Measurements from ENCODE around the gene ZNF625.

The ZNF625 gene

GRCh38 chr19:12156223-12157058 lies at the start of gene ZNF625:
ZNF625 (minus strand) TSS chr19:12156734; CDS start chr19:12156558, 176 bp downstream.
- DNase-seq (ENCODE audit: low read depth) = peak; percentile 66

- DNase-seq (ENCODE audit: low read depth) = no peak
These were observed 48.8 kb upstream of the ZNF625 start for GRCh38 chr19:12205296-12205695.

GRCh38 chr19:12202250-12202649 lies 45.7 kb upstream of the ZNF625 start:
- DNase-seq (ENCODE audit: low read depth) = peak; percentile 3

- no peak for DNase-seq (ENCODE audit: low read depth)
These were observed 43.4 kb upstream of the ZNF625 start for GRCh38 chr19:12199757-12200419.

GRCh38 chr19:12198136-12198535 lies 41.6 kb upstream of the ZNF625 start:
- DNase-seq (ENCODE audit: low read depth) = no peak

GRCh38 chr19:12194827-12195731 lies 38.5 kb upstream of the ZNF625 start:
- peak; percentile 34 for DNase-seq (ENCODE audit: low read depth)

- no peak for DNase-seq (ENCODE audit: low read depth)
These were observed 31.1 kb upstream of the ZNF625 start for GRCh38 chr19:12187625-12188024.

- DNase-seq (ENCODE audit: low read depth) = no peak
These were observed 23.8 kb upstream of the ZNF625 start for GRCh38 chr19:12180377-12180776.

GRCh38 chr19:12166626-12167025 lies 10.1 kb upstream of the ZNF625 start:
- DNase-seq (ENCODE audit: low read depth) = no peak

GRCh38 chr19:12163826-12164225 lies 7.3 kb upstream of the ZNF625 start:
- peak; percentile 36 for DNase-seq (ENCODE audit: low read depth)

GRCh38 chr19:12162882-12163806 lies 6.6 kb upstream of the ZNF625 start, which contains the start of gene ZNF136:
ZNF136 (plus strand) TSS chr19:12163096; CDS start chr19:12163204, 108 bp downstream.
- DNase-seq (ENCODE audit: low read depth) = peak; percentile 95

- no peak for DNase-seq (ENCODE audit: low read depth)
These were observed 6.0 kb upstream of the ZNF625 start for GRCh38 chr19:12162513-12162881.

GRCh38 chr19:12159773-12160414 lies 3.4 kb upstream of the ZNF625 start:
- no peak for DNase-seq (ENCODE audit: low read depth)

GRCh38 chr19:12155324-12155860 lies 1.1 kb downstream of the ZNF625 start:
- DNase-seq (ENCODE audit: low read depth) = no peak

- DNase-seq (ENCODE audit: low read depth) = no peak
These were observed 11.2 kb downstream of the ZNF625 start for GRCh38 chr19:12145348-12145747.

GRCh38 chr19:12141405-12141736 lies 15.2 kb downstream of the ZNF625 start:
- no peak for DNase-seq (ENCODE audit: low read depth)

GRCh38 chr19:12140545-12141404 lies 15.8 kb downstream of the ZNF625 start:
- DNase-seq (ENCODE audit: low read depth) = peak; percentile 65

GRCh38 chr19:12139885-12140544 lies 16.5 kb downstream of the ZNF625 start, which contains the start of gene ZNF20:
ZNF20 (minus strand) TSS chr19:12140350; CDS start chr19:12140182, 168 bp downstream.
- DNase-seq (ENCODE audit: low read depth) = peak; percentile 89

GRCh38 chr19:12139269-12139668 lies 17.3 kb downstream of the ZNF625 start:
- DNase-seq (ENCODE audit: low read depth) = no peak
